Activated CD4-positive, alpha-beta memory T cell treated with anti-CD3 and anti-CD28 coated beads, Interleukin-2, amount 10 ng/mL, durations not matched to agents 7 days and 5 days (primary cell): ENCODE measurements around the gene AK4. TPM values are rescaled to one million over a fixed set of nuclear protein-coding genes. Genes with fewer than 3 reads are reported as not detected.

Source experiments
- CTCF ChIA-PET: fragments of 350-600 bp; sonication (Branson Sonifier 250); formaldehyde crosslinking; loops from one replicate; lab custom pipeline; 2021; ENCODE audit warnings: antibody characterized with exemption, inconsistent platforms; lab: Charles Lee
- POLR2A ChIA-PET: fragments of 350-600 bp; sonication (Branson Sonifier 250); formaldehyde crosslinking; loops from one replicate; lab custom pipeline; 2021; ENCODE audit warnings: antibody characterized with exemption; lab: Charles Lee
- DNase-seq: peaks from one replicate; pipeline ENCODE4 v3.0.0-alpha.2; 2020
- H3K27ac Mint-ChIP-seq: one replicate; pipeline ENCODE4 v1.8.0; 2021; ENCODE audit warnings: mild to moderate bottlenecking, mixed read lengths
- H3K27me3 Mint-ChIP-seq: one replicate; pipeline ENCODE4 v1.8.0; 2021; ENCODE audit warnings: mixed read lengths
- H3K36me3 Mint-ChIP-seq: one replicate; pipeline ENCODE4 v1.8.0; 2021; ENCODE audit warnings: low read depth, mixed read lengths
- H3K4me1 Mint-ChIP-seq: one replicate; pipeline ENCODE4 v1.8.0; 2021; ENCODE audit warnings: mixed read lengths
- H3K4me3 Mint-ChIP-seq: one replicate; pipeline ENCODE4 v1.8.0; 2021; ENCODE audit warnings: mild to moderate bottlenecking, mixed read lengths
- H3K9me3 Mint-ChIP-seq: one replicate; pipeline ENCODE4 v1.8.0; 2021; ENCODE audit warnings: mixed read lengths
- total RNA-seq, 2 experiments: library from RNA; stranded (reverse); gene quantifications; one replicate each; pipeline ENCODE4 v1.2.3, GENCODE V29; 2021

Gene AK4
- total RNA-seq, 2 experiments from 2014 or later, result 56.2 to 58.1 TPM

DNA sequence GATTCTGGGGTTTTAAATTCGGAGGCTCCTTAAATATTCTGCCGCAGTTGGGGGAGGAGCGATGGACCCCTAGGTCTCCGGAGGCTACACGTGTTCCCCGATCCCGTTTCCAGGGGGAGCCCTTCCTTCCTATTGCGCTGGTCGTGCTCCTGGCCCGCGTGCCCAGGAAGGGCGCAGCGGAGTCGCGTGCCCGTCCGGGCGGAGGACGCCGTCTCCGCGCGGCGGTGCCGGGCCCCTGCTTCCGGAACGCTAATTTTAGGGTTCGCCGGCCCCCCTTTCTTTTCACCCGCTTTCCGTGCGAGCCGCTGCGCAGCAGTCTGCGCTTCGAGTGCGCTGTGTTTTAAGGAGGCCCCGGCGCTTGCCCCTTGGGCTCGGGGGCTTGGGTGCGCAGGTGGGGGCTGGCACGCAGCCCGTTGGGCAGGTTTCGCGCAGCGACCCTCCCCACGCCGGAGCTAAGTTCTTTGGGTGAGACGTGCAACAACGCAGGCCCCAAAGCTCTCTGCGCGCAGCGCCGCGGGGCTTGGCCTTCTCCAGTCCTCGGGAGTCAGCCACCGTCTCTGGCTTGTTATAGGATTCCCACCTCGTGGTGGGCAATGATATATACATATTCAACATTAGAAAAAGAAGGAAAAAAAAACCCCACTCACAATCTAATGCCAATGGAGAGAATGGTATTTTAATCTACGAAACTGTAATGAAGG is 117.8 kb downstream of the AK4 start:
- CTCF ChIA-PET, result interaction anchor here (0.7 to 1.7 kb wide), 4 partner anchors 11 to 422 kb away, joined by 3 to 7 read pairs (median 3); partner anchors contain the start of genes LEPR and LEPROT
- Mint-ChIP-seq H3K4me3 (peak overlapping the region; percentile 61), H3K27ac (no peak overlapping the region)

DNA sequence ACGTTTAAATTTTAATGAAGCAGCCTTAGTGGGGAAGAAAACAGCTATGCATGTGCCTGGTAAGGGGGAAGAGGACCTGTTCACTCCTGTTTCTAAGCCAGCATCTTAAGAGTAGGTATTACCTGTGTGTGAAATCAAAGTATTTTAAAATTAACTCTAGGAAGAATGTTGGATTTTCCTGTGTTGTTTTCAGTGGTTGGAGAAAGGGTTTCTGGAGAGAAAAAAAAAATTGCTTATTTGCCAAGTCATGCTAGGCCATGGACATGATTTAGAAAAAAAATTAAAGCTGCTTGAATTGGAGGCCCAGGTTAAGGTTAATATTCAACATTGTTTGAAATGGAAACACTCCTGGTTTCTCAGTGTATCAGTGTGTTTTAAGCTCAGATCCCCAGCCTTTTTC is 118.5 kb downstream of the AK4 start:
- ChIA-PET CTCF (interaction anchor here (0.7 to 2.4 kb wide), 5 partner anchors 12 to 421 kb away, joined by 3 to 8 read pairs (median 3); partner anchors contain the start of genes LEPR and LEPROT), POLR2A (interaction anchor here (0.8 to 1.3 kb wide), 3 partner anchors 12 to 360 kb away, joined by 3 to 5 read pairs (median 3); no protein-coding TSS in a partner anchor)
- Mint-ChIP-seq H3K27me3 (peaks cover 19% of the 10 kb centered on the region), H3K27ac (no peak overlapping the region), H3K4me3 (peak overlapping the region; percentile 61), H3K4me1 (peaks cover 31% of the 10 kb centered on the region), H3K9me3 (no peaks in the 10 kb centered on the region), H3K36me3 (no peaks in the 10 kb centered on the region)
- no peak for DNase-seq

More for the DNA sequence above, 117.8 kb downstream of the AK4 start:
- Mint-ChIP-seq H3K4me1 (peaks cover 36% of the 10 kb centered on the region), H3K27me3 (peaks cover 19% of the 10 kb centered on the region), H3K9me3 (no peaks in the 10 kb centered on the region), H3K36me3 (no peaks in the 10 kb centered on the region)
- POLR2A ChIA-PET, result interaction anchor here (0.8 to 1.3 kb wide), 2 partner anchors 11 to 360 kb away, joined by 3 to 5 read pairs; no protein-coding TSS in a partner anchor
- peak; percentile 55 for DNase-seq

DNA sequence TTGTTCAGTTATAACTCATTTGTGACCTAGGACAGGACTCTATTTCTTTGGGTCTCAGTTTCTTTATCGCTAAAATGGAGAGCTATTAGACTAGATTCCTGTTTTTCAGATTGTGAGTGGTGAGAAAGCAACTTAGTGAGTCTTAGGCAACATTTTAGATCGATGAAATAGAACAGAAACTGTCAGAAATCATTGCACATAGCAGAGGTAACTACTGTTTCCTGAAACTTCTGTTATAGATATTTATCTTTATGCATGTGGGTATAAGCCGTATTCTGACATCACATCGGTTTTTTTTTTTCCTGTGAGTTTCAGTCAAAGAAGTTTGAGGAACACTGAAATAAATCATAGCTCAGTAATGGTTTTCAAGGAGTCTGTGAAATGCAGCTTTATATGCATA is 119.3 kb downstream of the AK4 start:
- no peak for DNase-seq
- Mint-ChIP-seq H3K36me3 (no peaks in the 10 kb centered on the region), H3K4me1 (peaks cover 31% of the 10 kb centered on the region), H3K4me3 (no peak overlapping the region), H3K27me3 (peaks cover 19% of the 10 kb centered on the region), H3K9me3 (no peaks in the 10 kb centered on the region), H3K27ac (no peak overlapping the region)
- ChIA-PET POLR2A (interaction anchor here (1.0 to 1.3 kb wide), 2 partner anchors 13 to 152 kb away, joined by 3 to 5 read pairs; no protein-coding TSS in a partner anchor), CTCF (interaction anchor here (0.7 to 2.4 kb wide), 4 partner anchors 12 to 423 kb away, joined by 3 to 8 read pairs (median 4); no protein-coding TSS in a partner anchor)

DNA sequence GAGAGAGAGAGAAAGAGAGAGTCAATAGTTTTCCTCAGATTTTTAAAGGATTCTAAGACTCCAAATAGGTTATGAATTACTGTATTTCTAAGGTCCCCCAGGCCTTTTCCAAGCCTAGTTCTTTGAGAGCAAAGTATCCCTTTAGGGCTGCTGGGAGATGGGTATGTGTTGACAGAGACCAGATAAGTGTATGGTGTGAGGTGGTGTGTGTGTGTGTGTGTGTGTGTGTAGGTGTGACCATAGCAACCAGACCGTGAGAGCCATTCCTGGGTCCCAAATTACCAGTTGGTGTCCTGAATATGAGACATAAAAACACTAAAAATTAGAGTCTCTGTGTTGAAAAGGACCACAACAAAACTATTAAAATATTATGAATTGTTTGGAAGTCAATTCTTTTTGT is 119.7 kb downstream of the AK4 start:
- peaks cover 19% of the 10 kb centered on the region for H3K27me3 Mint-ChIP-seq
- peaks cover 31% of the 10 kb centered on the region for H3K4me1 Mint-ChIP-seq
- no peaks in the 10 kb centered on the region for H3K36me3 Mint-ChIP-seq
- no peak overlapping the region for H3K27ac Mint-ChIP-seq
- H3K9me3 Mint-ChIP-seq, result no peaks in the 10 kb centered on the region
- CTCF ChIA-PET, result interaction anchor here (0.9 to 2.4 kb wide), 3 partner anchors 13 to 423 kb away, joined by 3 to 8 read pairs (median 4); no protein-coding TSS in a partner anchor
- POLR2A ChIA-PET, result no interaction called here
- no peak for DNase-seq
- H3K4me3 Mint-ChIP-seq, result no peak overlapping the region

DNA sequence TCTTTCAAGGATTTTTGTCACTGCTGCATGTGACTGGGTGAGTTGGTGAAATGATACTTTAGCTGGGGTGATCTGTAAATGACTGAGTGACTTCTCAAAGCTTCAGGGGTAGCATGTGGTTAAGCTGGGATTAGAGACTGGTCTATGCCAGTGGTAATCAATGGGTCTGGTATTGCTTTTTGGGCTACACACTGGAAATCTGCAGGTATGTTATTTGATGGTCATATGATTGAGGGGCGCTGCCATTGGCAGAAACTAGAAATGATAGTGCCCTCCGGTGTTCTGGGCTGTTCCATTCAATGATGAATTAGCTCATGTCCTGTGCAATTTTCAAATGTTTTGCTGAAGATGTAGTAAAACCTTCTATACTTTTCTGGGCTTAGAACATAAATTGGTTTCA is 121.6 kb downstream of the AK4 start:
- CTCF ChIA-PET, result no interaction called here

DNA sequence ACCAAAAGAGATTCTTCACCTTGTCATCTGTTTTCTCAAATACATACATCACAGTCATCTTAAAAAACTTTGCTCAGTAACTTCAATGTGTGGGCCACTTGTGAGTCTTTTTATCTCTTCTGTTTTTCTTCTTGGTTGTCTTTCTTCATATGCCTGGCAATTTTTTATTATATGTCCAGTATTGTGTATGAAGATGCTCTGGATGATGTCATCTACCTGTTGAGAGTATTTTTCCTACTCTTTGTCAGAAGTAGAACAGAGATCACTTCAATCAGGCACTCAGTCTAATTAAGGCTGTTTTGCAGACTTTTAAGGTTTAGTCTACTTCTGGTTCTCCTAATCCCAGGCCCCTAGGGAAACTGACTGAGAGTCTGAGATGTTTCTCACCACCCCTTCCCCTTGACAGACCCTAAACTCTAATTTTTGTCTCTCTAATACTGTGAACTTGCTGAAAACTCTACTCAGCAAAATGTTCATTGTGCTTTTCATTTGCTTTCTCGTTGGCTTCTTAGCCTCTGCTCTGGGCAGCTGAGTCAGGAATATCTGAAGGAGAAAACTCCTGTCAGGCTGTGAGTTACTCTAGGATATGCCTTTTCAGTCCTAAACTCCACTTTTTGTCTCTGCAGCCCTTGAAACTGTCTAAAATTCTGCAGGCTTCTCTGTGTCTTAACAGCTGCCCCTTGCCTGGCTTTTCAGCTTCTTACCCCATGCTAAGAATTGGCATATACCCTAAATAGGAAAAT is 128.4 kb downstream of the AK4 start:
- Mint-ChIP-seq H3K27ac (no peak overlapping the region), H3K9me3 (no peaks in the 10 kb centered on the region), H3K4me3 (no peak overlapping the region), H3K36me3 (no peaks in the 10 kb centered on the region), H3K27me3 (peaks cover 2% of the 10 kb centered on the region), H3K4me1 (no peaks in the 10 kb centered on the region)
- ChIA-PET POLR2A (interaction anchor here (0.6 kb wide), 1 partner anchor 112 kb away, joined by 3 read pairs; no protein-coding TSS in a partner anchor), CTCF (no interaction called here)
- no peak for DNase-seq

More for the DNA sequence above, 121.6 kb downstream of the AK4 start:
- DNase-seq, result no peak
- Mint-ChIP-seq H3K27ac (no peak overlapping the region), H3K27me3 (peaks cover 15% of the 10 kb centered on the region), H3K9me3 (no peaks in the 10 kb centered on the region), H3K4me3 (no peak overlapping the region), H3K4me1 (peaks cover 27% of the 10 kb centered on the region), H3K36me3 (no peaks in the 10 kb centered on the region)
- POLR2A ChIA-PET, result interaction anchor here (1.4 kb wide), 1 partner anchor 15 kb away, joined by 4 read pairs; no protein-coding TSS in a partner anchor

DNA sequence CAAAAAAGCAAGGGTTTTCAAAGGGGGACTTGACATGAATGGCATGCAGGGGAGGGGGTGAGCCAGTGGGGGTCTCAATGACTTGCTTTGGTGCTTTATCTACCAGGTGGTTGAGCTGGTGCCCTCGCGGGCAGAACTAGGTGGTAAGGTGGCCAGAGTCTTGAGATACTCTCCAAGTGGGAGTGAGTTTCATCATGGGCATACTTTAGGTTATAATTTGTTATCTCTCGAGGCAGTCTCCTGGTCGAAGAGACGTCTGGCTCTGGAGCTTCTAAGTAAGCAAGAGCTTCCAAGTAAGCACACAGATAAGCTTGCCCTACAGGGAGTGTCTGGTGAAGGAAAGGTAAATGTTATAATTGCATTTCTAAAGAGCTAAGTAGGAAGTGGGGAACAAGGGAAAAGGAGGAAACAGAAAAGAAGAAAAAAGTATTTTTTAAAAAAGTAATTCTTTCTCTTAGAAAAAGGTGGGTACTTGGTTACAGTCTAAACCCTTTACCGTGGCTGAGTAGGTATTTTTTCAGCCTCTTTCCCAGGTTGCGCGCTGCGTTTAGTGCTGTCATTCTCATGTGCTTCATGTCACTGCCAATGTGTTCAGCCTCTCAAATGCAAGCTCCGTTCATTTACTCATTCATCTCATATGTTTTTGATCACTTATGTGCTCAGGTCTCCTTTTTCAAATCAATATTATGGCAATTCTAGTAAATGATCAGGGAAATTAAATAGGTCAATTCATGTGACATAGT is 129.8 kb downstream of the AK4 start:
- Mint-ChIP-seq H3K27ac (no peak overlapping the region), H3K4me1 (no peaks in the 10 kb centered on the region), H3K4me3 (no peak overlapping the region), H3K36me3 (no peaks in the 10 kb centered on the region), H3K27me3 (peaks cover 2% of the 10 kb centered on the region), H3K9me3 (no peaks in the 10 kb centered on the region)
- POLR2A ChIA-PET, result interaction anchor here (0.8 kb wide), 1 partner anchor 158 kb away, joined by 3 read pairs; no protein-coding TSS in a partner anchor
- CTCF ChIA-PET, result interaction anchor here (0.9 kb wide), 1 partner anchor 536 kb away, joined by 3 read pairs; no protein-coding TSS in a partner anchor
- DNase-seq, result no peak

DNA sequence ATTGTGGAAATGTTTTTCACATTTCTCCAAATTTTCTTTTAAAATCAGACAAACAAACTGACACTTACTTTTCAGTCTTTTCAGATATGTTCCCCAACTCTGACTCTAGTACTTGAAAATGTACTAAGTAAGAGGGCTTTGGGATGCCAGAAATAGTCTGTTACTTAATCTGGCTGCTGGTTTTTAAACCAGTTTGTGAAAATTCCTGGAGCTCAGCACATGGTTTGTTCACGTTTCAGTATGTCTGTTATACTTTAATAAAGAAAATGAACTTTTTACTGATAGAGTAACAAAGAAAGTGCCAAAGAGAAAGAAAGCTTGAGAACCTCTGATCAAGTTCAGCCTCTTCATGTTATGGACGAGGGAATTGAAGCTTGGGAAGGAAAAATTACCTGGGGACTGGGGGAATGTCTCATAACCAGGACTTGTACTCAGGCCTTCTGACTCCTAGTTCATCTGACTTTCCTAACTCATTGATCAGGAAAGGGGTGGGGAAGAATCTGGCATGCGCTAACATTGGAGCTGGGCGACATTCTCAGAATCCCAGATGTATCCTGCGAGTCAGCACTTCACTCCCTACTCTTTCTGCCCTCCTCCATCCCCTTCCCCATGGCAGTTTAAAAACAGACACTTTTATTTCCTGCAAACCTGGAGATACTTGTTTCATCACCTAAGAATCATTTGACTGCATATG is 130.5 kb downstream of the AK4 start:
- POLR2A ChIA-PET, result interaction anchor here (0.8 kb wide), 1 partner anchor 157 kb away, joined by 3 read pairs; no protein-coding TSS in a partner anchor
- no peak for DNase-seq
- H3K4me1 Mint-ChIP-seq, result no peaks in the 10 kb centered on the region
- peaks cover 2% of the 10 kb centered on the region for H3K27me3 Mint-ChIP-seq
- H3K4me3 Mint-ChIP-seq, result no peak overlapping the region
- CTCF ChIA-PET, result no interaction called here
- no peaks in the 10 kb centered on the region for H3K9me3 Mint-ChIP-seq
- no peak overlapping the region for H3K27ac Mint-ChIP-seq
- no peaks in the 10 kb centered on the region for H3K36me3 Mint-ChIP-seq

DNA sequence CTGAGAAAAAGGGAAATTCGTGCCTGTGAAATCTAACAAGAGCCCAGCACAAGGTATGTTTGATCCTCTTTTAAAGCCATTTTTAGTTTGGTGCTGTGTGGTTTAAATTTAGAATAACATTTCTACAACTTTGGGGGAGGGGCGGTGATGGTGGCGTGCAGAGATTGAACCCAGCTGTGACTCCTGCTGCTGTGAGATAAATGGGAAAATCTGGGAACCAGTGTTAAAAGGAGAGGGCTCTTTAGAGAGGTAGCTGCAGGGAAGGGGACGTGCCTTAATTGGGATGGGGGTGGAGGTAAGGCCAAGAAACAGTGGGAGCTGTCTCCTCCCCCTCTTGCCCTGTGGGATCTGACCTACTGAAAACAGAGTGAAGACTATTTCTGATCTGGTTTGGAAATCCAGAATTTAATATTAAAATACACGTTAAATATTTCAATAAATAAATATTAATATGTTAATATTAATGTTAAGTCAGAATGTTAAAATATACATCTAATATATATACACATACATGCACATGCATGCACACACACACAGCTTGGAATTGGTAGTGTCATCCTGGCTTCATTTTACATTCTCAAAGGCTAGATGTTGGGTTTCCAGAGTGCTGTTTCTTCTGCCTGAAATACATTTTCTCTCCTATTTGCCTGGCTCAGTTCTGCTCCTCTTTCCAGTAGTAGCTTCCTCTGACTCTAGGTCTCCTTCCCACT is 131.2 kb downstream of the AK4 start:
- H3K4me3 Mint-ChIP-seq, result no peak overlapping the region
- H3K36me3 Mint-ChIP-seq, result no peaks in the 10 kb centered on the region
- no peaks in the 10 kb centered on the region for H3K9me3 Mint-ChIP-seq
- H3K4me1 Mint-ChIP-seq, result no peaks in the 10 kb centered on the region
- peaks cover 2% of the 10 kb centered on the region for H3K27me3 Mint-ChIP-seq
- CTCF ChIA-PET, result no interaction called here
- H3K27ac Mint-ChIP-seq, result no peak overlapping the region
- DNase-seq, result no peak
- POLR2A ChIA-PET, result no interaction called here
